Astrocyte of the cerebellum (primary cell): ENCODE measurements around the gene SLC34A3.

Source experiments
- DNase-seq: peaks from one replicate; pipeline ENCODE4 v3.0.0-alpha.2; 2011; ENCODE audit warnings: low read depth
- H3K4me3 ChIP-seq: 2 replicates; pipeline ENCODE4 v1.5.1; 2011; ENCODE audit warnings: mild to moderate bottlenecking, low read depth, low read length, moderate library complexity
- in situ Hi-C: cut with HindIII; loops from 2 replicates; pipeline ENCODE4 v1.10.0; 2017; ENCODE audit warnings: low sequenced_read_pairs
- TF ChIP-seq, protein P1 (sequence below): IDR thresholded peaks from 2 replicates; pipeline ENCODE4 v1.5.1; 2012; ENCODE audit warnings: low read length, low read depth, moderate library complexity, mild to moderate bottlenecking; ENCODE audit errors: missing control alignments

SLC34A3 gene

GRCh38 chr9:137270929-137271695 is 40.4 kb downstream of the SLC34A3 start:
- in situ Hi-C loops, result no loop called here
- no peak for DNase-seq
- no peak overlapping the region for H3K4me3 ChIP-seq
- TF ChIP-seq, protein P1, sequence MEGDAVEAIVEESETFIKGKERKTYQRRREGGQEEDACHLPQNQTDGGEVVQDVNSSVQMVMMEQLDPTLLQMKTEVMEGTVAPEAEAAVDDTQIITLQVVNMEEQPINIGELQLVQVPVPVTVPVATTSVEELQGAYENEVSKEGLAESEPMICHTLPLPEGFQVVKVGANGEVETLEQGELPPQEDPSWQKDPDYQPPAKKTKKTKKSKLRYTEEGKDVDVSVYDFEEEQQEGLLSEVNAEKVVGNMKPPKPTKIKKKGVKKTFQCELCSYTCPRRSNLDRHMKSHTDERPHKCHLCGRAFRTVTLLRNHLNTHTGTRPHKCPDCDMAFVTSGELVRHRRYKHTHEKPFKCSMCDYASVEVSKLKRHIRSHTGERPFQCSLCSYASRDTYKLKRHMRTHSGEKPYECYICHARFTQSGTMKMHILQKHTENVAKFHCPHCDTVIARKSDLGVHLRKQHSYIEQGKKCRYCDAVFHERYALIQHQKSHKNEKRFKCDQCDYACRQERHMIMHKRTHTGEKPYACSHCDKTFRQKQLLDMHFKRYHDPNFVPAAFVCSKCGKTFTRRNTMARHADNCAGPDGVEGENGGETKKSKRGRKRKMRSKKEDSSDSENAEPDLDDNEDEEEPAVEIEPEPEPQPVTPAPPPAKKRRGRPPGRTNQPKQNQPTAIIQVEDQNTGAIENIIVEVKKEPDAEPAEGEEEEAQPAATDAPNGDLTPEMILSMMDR, result no peak

- no peak for DNase-seq
- in situ Hi-C loops, result no loop called here
- TF ChIP-seq, protein P1, result no peak
- no peak overlapping the region for H3K4me3 ChIP-seq
Observed at GRCh38 chr9:137271696-137272076, 41.0 kb downstream of the SLC34A3 start.

GRCh38 chr9:137272241-137273094 is 41.8 kb downstream of the SLC34A3 start:
- in situ Hi-C loops, result no loop called here
- H3K4me3 ChIP-seq, result no peak overlapping the region
- no peak for DNase-seq
- TF ChIP-seq, protein P1, result no peak

DNA sequence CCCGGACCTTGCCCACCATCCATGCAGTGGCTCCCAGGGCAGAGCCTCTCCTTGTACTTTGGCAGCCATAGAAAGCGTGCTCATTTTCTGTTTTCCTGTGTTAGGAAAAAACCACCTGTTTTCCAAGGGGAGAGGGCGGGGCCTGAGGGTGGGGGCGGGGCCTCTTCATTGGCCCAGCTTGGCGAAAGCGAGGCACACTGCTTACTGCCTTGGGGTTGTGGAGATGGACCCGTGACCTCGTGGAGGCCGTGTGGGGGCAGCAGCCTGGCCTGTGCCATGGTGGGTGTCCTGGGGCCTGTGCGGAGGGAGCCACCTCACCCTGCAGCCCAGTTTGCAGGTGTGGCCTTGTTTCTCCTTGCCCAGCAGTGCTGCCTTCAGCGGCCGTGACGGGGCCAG is 42.4 kb downstream of the SLC34A3 start:
- H3K4me3 ChIP-seq, result no peak overlapping the region
- TF ChIP-seq, protein P1, result no peak
- no peak for DNase-seq
- in situ Hi-C loops, result no loop called here

DNA sequence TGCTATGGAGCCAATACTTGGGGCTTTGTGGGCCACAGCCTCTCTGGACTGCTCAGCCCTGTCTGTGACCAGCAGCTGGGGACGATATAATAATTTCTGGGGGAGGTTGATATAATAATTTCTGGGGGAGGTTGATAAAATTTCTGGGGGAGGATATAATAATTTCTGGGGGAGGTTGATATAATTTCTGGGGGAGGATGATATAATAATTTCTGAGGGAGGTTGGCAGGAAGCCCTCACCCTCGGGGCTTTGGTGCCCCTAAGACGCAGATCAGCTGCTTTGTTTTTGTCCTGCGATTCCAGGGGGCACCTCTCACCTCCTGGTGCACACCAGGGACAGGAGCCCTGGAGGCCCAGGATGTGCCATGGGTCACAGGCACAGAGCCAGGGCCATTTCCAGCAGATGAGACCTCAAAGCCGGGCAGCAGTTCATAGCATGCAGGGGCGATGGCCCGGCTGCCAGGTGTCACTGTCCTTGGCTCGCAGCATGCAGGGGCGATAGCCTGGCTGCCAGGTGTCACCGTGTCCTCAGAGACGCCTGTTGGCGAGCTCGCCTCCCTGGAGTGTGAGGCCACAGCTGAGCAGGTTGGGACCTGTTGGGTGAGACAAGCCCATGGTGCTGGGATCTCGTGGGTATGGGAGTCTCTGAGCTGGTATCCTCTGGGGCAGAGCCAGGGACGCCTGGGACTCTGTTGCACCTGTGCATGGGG is 43.1 kb downstream of the SLC34A3 start:
- DNase-seq, result no peak
- H3K4me3 ChIP-seq, result no peak overlapping the region
- TF ChIP-seq, protein P1, result no peak
- in situ Hi-C loops, result no loop called here

GRCh38 chr9:137275203-137275587 is 44.5 kb downstream of the SLC34A3 start:
- H3K4me3 ChIP-seq, result no peak overlapping the region
- TF ChIP-seq, protein P1, result no peak
- in situ Hi-C loops, result no loop called here
- DNase-seq, result no peak
